ENCODE data around the gene POLD1.

The POLD1 gene

GRCh38 chr19:50462970-50463369, 78.8 kb downstream of the POLD1 start:
- TF ChIP-seq CTCF (IDR thresholded peaks at IDR 0.05; ENCODE audit: low read depth, low read length), result no peak
- H3K4me3 ChIP-seq (ENCODE audit: low read depth, low read length), result no peak overlapping the region

- H3K4me3 ChIP-seq (ENCODE audit: low read depth, low read length), result no peak overlapping the region
- no peak for TF ChIP-seq CTCF (IDR thresholded peaks at IDR 0.05; ENCODE audit: low read depth, low read length)
Measured at GRCh38 chr19:50464348-50464747, 80.2 kb downstream of the POLD1 start.

GRCh38 chr19:50465000-50465399, 80.9 kb downstream of the POLD1 start:
- no peak for TF ChIP-seq CTCF (IDR thresholded peaks at IDR 0.05; ENCODE audit: low read depth, low read length)
- no peak overlapping the region for H3K4me3 ChIP-seq (ENCODE audit: low read depth, low read length)

GRCh38 chr19:50465986-50466705, 82.0 kb downstream of the POLD1 start:
- TF ChIP-seq CTCF (IDR thresholded peaks at IDR 0.05; ENCODE audit: low read depth, low read length), result no peak

GRCh38 chr19:50466706-50467039, 82.5 kb downstream of the POLD1 start:
- no peak for TF ChIP-seq CTCF (IDR thresholded peaks at IDR 0.05; ENCODE audit: low read depth, low read length)
- no peak overlapping the region for H3K4me3 ChIP-seq (ENCODE audit: low read depth, low read length)

More at GRCh38 chr19:50465986-50466705, 82.0 kb downstream of the POLD1 start:
- no peak overlapping the region for H3K4me3 ChIP-seq (ENCODE audit: low read depth, low read length)

GRCh38 chr19:50467566-50467965, 83.4 kb downstream of the POLD1 start:
- TF ChIP-seq CTCF (IDR thresholded peaks at IDR 0.05; ENCODE audit: low read depth, low read length), result no peak
- H3K4me3 ChIP-seq (ENCODE audit: low read depth, low read length), result no peak overlapping the region

Data from WI38 (cell line).